Embryonic facial prominence (tissue), 1 donor: ENCODE measurements around the gene LARP7.
"Not testable (repeated sequence)": the region's sequence is repeated elsewhere in the genome, so short reads cannot be mapped to it uniquely, and the experiment has no call there.

Experiments
- DNase-seq: peaks from one replicate; pipeline ENCODE4 v3.0.0-alpha.2; 2016; ENCODE audit errors: extremely low spot score

Gene LARP7

DNA sequence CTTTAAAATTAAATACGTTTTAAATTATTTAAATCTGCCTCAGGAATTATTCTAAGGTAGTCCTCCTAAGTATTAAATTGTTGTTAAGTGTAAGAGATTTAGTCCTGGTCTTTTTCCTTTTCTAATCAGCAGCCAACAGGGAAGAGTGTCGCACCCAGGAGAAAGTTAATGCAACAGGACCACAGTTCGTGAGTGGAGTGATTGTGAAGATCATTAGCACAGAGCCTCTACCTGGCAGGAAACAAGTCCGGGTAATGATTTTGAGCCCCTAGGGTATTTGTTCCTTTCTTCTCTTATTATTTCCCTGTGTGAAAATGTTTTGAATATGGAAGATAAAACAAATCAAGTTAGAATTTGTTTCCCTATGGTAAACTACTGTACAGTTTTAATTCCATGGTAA lies 13.4 kb downstream of the LARP7 start:
- DNase-seq, result no peak

DNA sequence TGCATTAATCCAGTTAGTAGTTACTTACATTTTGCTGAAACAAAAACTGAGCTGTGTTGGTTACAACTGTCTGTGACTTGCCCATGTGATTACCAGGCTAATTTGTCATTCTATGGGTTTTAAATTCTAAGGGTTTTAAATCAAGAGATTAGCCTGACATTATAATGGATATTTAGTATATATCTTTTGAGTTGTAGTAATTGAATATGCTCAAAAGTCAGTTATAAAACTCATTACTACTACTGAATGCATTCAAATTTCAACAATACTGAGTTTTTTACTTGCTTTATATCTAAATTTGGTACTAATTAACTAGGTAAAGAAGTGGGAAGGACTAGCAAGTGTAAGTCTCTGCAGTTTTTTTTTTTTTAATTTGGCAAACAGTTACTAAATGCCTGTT lies 14.7 kb downstream of the LARP7 start:
- DNase-seq, result no peak

- DNase-seq, result no peak
These were observed 15.3 kb downstream of the LARP7 start for GRCh38 chr4:112652216-112652615.

- DNase-seq, result no peak
These were observed 18.3 kb downstream of the LARP7 start for GRCh38 chr4:112655270-112655669.

- DNase-seq, result not testable (repeated sequence)
These were observed 19.2 kb downstream of the LARP7 start for GRCh38 chr4:112656115-112656514.

- no peak for DNase-seq
These were observed 27.7 kb downstream of the LARP7 start for GRCh38 chr4:112664611-112665010.

DNA sequence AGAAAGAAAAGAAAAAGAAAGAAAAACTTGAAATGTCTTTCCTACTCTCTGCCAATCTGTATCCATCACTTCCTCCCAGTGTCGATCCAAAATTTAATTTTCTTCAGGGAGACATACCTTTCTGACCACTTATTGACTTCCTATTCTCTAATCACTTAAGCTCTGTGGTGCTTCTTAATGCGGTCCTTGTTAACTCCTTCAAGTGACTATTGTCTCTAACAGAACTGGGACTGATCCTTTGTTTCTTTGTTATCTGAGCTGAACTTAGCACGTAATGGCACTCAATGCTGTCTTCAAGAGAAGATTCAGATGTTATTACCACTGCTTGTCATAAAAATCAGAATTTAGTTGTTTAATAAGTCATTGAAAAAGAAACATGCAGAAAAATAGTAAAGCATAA lies 31.2 kb downstream of the LARP7 start:
- DNase-seq, result no peak

- no peak for DNase-seq
These were observed 36.1 kb downstream of the LARP7 start for GRCh38 chr4:112673076-112673475.

DNA sequence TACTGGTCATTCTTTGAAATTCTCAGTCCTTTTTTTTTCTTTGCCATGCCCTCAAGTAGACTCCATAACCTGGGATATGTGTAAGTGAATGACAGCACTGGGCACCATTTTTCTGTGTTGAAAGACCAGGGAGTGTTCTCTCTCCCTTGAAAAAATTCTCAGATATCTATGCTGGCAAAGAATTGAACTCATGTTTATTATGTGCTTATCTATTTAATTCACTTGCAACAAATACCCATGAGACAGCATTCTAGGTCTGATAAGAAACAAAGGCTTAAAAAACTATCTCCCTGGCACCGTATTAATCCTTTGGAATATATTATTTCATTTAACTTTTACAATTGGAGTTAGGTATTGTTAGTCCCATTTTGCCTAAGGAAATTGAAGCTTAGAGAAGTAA lies 36.7 kb downstream of the LARP7 start:
- DNase-seq, result no peak

DNA sequence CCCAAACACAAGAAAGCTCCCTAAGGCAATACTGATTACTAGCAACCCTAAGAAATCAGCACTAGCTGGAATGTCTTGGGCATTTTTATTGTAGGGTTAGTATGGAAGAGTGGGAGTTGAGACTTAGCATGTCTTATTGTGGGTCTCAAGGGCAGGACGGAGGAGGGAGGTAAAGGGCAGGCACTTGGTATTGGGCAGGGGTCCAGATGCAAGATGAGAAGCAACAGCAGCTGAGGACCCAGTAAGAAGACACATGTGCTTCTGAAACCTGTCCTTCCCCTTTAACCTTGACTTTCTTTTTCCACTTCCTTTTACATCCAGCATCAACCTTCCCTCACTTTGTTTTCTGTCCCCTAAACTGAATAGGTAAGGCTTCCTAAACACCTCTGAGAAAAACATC lies 37.4 kb downstream of the LARP7 start:
- DNase-seq, result no peak

DNA sequence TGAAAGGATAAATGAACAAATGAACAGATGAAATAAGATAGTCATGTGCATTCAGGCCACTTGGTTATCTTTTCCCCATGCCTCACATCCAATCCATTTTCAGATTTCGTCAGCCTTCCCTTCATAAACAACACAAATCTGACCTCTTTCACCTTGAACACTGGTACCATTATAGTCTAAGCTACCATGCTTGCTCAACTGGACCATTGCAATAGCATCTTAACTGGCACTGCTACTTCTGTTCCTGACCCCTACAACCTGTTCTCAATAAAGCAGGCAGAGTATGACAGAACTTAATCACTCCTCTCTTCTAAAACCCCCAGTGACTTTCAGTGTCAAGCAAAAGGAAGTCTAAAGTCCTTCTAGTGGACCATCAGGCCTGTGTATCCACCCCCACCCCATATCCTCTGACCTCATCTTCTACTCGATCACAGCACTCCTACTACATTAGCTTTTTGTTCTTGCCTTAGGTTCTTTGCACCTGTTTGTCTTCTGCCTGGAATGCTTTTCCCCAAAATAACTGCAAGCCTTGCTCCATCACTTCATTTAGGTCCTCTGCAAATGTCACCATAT lies 40.7 kb downstream of the LARP7 start:
- no peak for DNase-seq

DNA sequence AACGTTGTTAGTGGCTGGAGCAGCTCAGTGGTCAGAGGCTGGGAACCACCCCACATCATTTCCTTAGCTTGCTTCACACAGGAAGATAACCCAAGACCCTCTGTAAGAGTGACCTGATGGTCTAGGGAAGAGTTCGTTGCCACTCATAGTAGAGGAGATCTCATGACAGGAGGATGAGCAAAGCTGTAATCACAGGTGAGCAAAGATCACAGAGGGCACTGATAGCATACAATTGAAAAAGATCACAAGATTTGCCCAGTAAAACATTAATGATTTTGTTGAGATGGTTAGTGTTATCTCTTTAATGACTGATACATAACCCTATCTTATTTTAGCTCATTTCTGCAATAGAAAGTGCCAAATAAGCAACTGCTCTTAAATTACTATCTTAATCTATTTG lies 44.1 kb downstream of the LARP7 start:
- DNase-seq, result no peak

DNA sequence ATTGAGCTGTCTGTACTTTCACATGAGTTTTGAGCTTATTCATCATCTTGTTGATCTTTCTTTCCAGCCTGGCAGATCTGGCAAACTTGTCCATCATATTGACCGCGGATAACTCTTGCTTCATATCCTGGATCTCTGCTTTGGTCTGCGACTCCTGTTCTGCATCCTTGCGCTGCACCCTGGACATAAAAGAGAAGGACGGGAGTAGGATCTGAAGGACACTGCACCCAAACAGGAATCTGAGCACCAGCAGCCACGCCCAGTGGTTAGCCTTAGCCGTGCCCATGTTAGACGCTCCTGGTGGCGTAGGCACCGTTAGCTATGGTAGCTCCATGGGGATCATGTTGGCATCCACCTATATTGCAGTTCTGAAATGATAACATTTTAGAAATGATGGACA lies 56.6 kb downstream of the LARP7 start:
- no peak for DNase-seq

DNA sequence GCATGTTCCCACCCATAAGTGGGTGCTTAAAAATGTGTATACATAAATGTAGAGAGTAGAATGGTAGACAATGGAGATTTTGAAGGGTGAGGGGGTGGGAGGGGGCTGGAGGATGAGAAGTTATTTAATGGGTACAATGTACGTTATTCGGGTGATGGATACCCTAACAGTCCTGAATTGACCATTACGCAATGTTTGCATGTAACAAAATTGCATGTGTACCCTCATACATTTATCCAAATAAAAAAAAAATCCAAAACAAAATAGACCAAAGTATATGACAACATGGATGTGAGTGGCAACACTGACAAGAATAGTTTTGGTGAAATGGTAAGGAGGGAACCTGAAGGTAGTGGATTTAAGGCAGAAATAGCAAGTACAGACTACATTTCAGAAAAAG lies 63.7 kb downstream of the LARP7 start:
- DNase-seq, result no peak

DNA sequence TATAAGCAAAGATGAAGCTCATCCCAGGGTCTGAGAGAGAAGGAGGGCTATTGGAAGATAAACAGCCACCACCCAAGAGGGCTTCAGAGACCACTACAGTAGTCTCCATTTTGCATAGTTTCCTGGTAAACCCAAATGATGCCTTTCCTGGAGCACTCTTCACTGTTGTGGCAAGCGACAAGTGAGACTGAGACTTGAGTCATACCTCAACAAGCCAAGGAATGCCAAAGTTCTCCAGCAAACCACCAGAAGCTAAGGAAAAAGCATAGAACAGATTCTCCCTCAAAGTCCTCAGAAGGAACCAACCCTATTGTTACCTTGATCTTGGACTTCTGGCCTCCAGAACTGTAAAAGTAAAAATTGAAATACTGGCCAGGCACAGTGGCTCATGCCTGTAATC lies 65.9 kb downstream of the LARP7 start:
- no peak for DNase-seq

- no peak for DNase-seq
These were observed 67.4 kb downstream of the LARP7 start for GRCh38 chr4:112704322-112704721.

DNA sequence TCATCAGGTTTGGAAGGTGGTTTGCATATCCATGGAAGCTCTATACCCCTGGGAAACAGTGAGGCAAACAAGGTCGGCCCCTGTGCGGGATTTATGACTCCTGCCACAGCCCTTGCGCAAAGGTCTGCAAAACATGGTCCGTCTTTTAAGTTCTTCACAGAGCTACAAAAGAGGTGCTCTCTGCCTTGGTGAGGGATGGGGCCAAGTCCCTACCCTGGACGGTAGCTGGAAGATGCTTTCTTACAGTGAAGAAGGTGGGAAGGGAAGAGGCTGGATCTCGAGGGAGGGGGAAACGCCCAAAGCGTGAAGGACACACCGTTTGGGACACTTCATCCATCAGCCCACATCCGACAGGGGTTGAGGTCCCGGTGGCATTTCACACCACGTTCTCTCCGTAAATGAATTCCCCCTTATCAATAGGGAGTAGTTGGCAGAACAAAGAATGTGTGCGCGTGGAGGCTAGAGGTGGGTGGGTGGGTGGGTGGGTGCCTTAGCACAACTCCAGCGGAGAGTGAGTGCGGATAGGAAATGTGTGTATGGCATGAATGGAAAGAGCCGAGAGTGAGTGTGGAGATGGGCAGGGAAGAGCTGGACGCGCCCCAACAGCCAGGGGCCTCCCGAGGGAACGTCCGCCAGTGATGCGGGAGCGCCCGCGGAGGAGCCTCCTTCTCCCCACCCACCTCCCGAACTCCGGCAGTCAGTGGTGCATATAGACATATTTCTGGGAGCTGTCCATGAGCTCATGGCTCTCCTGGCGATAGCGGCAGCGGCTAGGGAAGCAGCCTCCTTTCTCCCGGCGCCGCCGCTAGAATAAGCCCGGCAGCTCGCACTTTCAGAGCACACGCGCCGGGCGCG lies 68.3 kb downstream of the LARP7 start:
- DNase-seq, result no peak

DNA sequence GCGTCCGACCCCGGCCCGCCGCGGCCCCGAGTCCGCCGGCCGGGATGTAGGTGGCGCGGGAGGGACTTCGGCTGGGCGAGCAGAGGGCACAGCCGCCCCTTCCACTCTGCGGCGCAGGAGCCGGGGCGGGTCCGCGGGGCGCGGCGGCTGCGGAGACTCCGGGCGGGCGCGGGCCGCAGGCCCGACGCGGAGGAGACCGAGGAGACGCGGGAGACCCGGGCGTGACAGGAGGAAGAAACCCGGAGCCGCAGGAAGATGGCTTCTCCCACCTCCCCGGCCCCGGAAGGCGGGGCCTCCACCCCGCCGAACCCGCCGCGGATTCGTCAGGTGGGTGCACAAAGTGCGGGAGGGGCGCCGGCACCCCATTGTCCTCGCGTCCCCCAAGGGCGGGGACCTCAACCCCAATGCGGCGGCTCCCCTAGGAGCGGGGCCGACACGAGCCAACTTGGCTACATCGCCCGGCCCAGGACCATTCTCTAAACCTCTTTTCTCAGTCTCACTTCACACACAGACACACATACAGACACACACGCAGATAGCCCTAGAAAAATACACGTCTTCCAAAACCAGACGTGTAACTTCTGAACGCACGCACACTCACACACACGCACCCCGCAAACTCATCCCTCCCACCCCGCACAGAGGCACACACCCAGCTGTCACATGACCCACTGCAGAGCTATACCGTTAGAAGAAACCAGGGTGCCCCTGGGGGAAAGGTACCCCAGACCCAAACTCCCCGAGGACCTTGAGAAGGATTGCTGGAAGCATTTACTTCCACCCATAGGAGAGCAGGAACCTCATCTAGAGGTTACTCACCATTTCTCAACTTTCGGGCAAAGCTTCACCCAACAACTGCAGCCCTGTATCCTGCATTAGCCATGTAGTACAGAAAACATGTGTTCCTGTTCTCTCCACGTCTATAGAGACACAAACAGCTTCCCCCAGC lies 69.2 kb downstream of the LARP7 start:
- DNase-seq, result not testable (repeated sequence)

- DNase-seq, result no peak
These were observed 69.9 kb downstream of the LARP7 start for GRCh38 chr4:112706840-112707207.
